Neural progenitor cell (in vitro differentiated cells): ENCODE results near the gene NHSL1.

Experiments used
- CTCF ChIP-seq: fragments of 200-600 bp; sonication (generic); IDR thresholded peaks from 2 replicates; pipeline ENCODE4 v1.5.1; 2017; ENCODE audit warnings: antibody characterized with exemption, mild to moderate bottlenecking
- EZH2phosphoT487 ChIP-seq: fragments of 200-600 bp; sonication (generic); IDR thresholded peaks from 2 replicates; pipeline ENCODE4 v1.6.1; 2017; ENCODE audit warnings: antibody characterized with exemption

- TF ChIP-seq CTCF: no peak
- no peak for TF ChIP-seq EZH2phosphoT487
Observed at GRCh38 chr6:138504764-138505689, 5.7 kb upstream of the NHSL1 start.
